GM10248 (cell line): ENCODE results near the gene LGR5.

Experiments used
- CTCF ChIA-PET: fragments of 300-600 bp; sonication (Branson Sonifier 250); formaldehyde crosslinking; extraction: SDS; loops from one replicate; lab custom pipeline; 2021; ENCODE audit warnings: antibody characterized with exemption; lab: Yijun Ruan, JAX
- POLR2A ChIA-PET: fragments of 350-650 bp; sonication (Branson Sonifier 250); formaldehyde crosslinking; extraction: SDS; loops from one replicate; lab custom pipeline; 2020; ENCODE audit warnings: antibody characterized with exemption; lab: Yijun Ruan, JAX
- DNase-seq: peaks from one replicate; pipeline ENCODE4 v3.0.0; 2012; ENCODE audit errors: extremely low spot score
- TF ChIP-seq, protein P1 (sequence below): IDR thresholded peaks from 2 replicates; pipeline ENCODE4 v1.5.1; 2012; ENCODE audit warnings: mild to moderate bottlenecking, low read depth; ENCODE audit errors: extremely low read depth, missing control alignments, control extremely low read depth

Gene LGR5

GRCh38 chr12:71602761-71603577, 163.4 kb downstream of the LGR5 start:
- CTCF ChIA-PET = interaction anchor here (1.1 kb wide), 1 partner anchor 869 kb away, joined by 3 read pairs; no protein-coding TSS in a partner anchor
- POLR2A ChIA-PET = no interaction called here
- no peak for DNase-seq
- TF ChIP-seq, protein P1, sequence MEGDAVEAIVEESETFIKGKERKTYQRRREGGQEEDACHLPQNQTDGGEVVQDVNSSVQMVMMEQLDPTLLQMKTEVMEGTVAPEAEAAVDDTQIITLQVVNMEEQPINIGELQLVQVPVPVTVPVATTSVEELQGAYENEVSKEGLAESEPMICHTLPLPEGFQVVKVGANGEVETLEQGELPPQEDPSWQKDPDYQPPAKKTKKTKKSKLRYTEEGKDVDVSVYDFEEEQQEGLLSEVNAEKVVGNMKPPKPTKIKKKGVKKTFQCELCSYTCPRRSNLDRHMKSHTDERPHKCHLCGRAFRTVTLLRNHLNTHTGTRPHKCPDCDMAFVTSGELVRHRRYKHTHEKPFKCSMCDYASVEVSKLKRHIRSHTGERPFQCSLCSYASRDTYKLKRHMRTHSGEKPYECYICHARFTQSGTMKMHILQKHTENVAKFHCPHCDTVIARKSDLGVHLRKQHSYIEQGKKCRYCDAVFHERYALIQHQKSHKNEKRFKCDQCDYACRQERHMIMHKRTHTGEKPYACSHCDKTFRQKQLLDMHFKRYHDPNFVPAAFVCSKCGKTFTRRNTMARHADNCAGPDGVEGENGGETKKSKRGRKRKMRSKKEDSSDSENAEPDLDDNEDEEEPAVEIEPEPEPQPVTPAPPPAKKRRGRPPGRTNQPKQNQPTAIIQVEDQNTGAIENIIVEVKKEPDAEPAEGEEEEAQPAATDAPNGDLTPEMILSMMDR = no peak

DNA sequence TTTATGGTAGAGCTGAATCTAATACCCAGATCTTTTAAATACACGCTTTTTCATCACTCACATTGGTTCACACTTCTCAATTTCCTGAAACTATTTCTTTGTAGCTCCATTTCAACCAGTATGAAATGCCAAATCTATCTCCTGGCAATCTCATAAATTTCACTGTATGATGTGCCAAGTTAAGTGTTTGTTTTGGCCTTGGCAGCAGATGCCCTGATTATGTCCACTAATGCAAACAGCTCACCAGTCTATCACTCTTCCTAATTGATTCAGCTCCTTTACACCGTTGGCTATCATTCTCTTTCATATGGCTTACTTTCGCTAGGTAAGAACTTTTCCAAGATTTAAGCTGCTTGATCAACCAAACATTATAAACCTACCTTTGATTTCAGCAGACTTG, 165.4 kb downstream of the LGR5 start:
- POLR2A ChIA-PET = no interaction called here
- no peak for DNase-seq
- CTCF ChIA-PET = interaction anchor here (0.9 to 3.4 kb wide), 5 partner anchors 9 to 175 kb away, joined by 3 to 18 read pairs (median 6); no protein-coding TSS in a partner anchor
- TF ChIP-seq, protein P1 = no peak

GRCh38 chr12:71607494-71608330, 168.1 kb downstream of the LGR5 start:
- POLR2A ChIA-PET = no interaction called here
- TF ChIP-seq, protein P1 = no peak
- CTCF ChIA-PET = interaction anchor here (1.0 to 3.4 kb wide), 6 partner anchors 9 to 140 kb away, joined by 3 to 18 read pairs (median 4); no protein-coding TSS in a partner anchor

GRCh38 chr12:71610031-71610795, 170.6 kb downstream of the LGR5 start:
- TF ChIP-seq, protein P1 = no peak
- POLR2A ChIA-PET = no interaction called here
- no peak for DNase-seq
- CTCF ChIA-PET = interaction anchor here (1.1 kb wide), 1 partner anchor 10 kb away, joined by 3 read pairs; no protein-coding TSS in a partner anchor

More at GRCh38 chr12:71607494-71608330, 168.1 kb downstream of the LGR5 start:
- no peak for DNase-seq

- CTCF ChIA-PET = interaction anchor here (1.0 to 2.2 kb wide), 3 partner anchors 10 to 125 kb away, joined by 3 to 10 read pairs (median 3); no protein-coding TSS in a partner anchor
- TF ChIP-seq, protein P1 = no peak
- DNase-seq = no peak
- POLR2A ChIA-PET = interaction anchor here (0.6 kb wide), 1 partner anchor 63 kb away, joined by 3 read pairs; no protein-coding TSS in a partner anchor
These were observed 182.3 kb downstream of the LGR5 start for GRCh38 chr12:71621938-71622337.

DNA sequence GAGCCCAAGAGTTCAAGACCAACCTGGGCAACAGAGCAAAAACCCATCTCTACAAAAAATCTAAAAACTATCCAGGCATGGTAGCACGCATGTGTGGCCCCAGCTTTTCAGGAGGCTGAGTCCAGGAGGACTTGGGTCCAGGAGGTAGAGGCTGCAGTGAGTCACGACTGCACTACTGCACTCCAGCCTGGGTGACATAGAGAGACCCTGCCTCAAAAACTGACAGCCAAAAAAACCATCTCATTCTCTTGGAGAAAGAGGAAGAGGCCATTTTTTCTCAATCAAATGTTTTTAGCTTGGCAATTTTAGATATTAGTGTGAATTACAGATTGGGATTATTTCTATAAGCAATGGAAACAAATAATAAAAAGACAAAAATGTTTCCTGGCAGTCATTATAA, 185.9 kb downstream of the LGR5 start:
- POLR2A ChIA-PET = no interaction called here
- CTCF ChIA-PET = interaction anchor here (0.9 to 4.1 kb wide), 7 partner anchors 9 to 141 kb away, joined by 3 to 43 read pairs (median 3); no protein-coding TSS in a partner anchor
- TF ChIP-seq, protein P1 = no peak
- DNase-seq = no peak
